Measurements from ENCODE around the gene DKK2.

GRCh38 chr4:107058828-107059227 is 22.7 kb upstream of the DKK2 start:
- TF ChIP-seq CTCF (conservative IDR thresholded peaks at IDR 0.05 in 1 of 2, IDR thresholded peaks at IDR 0.05 in 1 of 2; ENCODE audit: extremely low read depth in 1 of 2, insufficient read depth in 1 of 2, low read depth in 1 of 2, low read length in 2 of 2) = no peak
- no peak for TF ChIP-seq EZH2 (IDR thresholded peaks at IDR 0.05; ENCODE audit: borderline replicate concordance, low read length)

All from mammary epithelial cell (primary cell).